Neural cell (in vitro differentiated cells): Measurements from ENCODE around the gene ERBB4. TPM values are rescaled to one million over a fixed set of nuclear protein-coding genes. Genes with fewer than 3 reads are reported as not detected.

ENCODE experiments used
- H2AFZ ChIP-seq: fragments of 200-600, 300-800 bp; sonication (generic), shearing (Covaris generic); 2 replicates; pipeline ENCODE4 v1.6.0; 2014; ENCODE audit warnings: low read depth, mild to moderate bottlenecking, antibody characterized with exemption, low read length, moderate library complexity
- H3F3A ChIP-seq: fragments of 200-600 bp; shearing (Covaris generic); 2 replicates; pipeline ENCODE4 v1.6.1; 2016; ENCODE audit warnings: mild to moderate bottlenecking, moderate library complexity, mixed read lengths, antibody characterized with exemption, low read length; ENCODE audit not compliant: insufficient read depth, poor library complexity, severe bottlenecking
- H3K27ac ChIP-seq: fragments of 200-600, 300-800 bp; sonication (generic), shearing (Covaris generic); 2 replicates; pipeline ENCODE4 v1.5.1; 2014; ENCODE audit warnings: mild to moderate bottlenecking, low read length, moderate library complexity
- H3K27me3 ChIP-seq: fragments of 300-800, 200-600 bp; sonication (generic), shearing (Covaris generic); 2 replicates; pipeline ENCODE4 v1.6.0; 2014; ENCODE audit warnings: mild to moderate bottlenecking, low read depth, low read length, moderate library complexity; ENCODE audit not compliant: insufficient read depth
- H3K36me3 ChIP-seq: fragments of 300-800, 200-600 bp; sonication (generic), shearing (Covaris generic); 2 replicates; pipeline ENCODE4 v1.5.1; 2014; ENCODE audit warnings: mild to moderate bottlenecking, antibody characterized with exemption, low read length, moderate library complexity; ENCODE audit not compliant: insufficient read depth
- H3K4me2 ChIP-seq: fragments of 300-800, 200-600 bp; sonication (generic), shearing (Covaris generic); 2 replicates; pipeline ENCODE4 v1.6.0; 2014; ENCODE audit warnings: mild to moderate bottlenecking, low read length
- H3K4me3 ChIP-seq: fragments of 300-800, 200-600 bp; sonication (generic), shearing (Covaris generic); 2 replicates; pipeline ENCODE4 v1.5.1; 2014; ENCODE audit warnings: mild to moderate bottlenecking, low read length, moderate library complexity
- H3K79me2 ChIP-seq: fragments of 200-600 bp; shearing (Covaris generic); replicated peaks from 2 replicates; pipeline ENCODE4 v1.6.0; 2014; ENCODE audit warnings: mild to moderate bottlenecking, low read length, moderate library complexity; ENCODE audit not compliant: insufficient read depth
- H3K9ac ChIP-seq: fragments of 300-800, 200-600 bp; sonication (generic), shearing (Covaris generic); 2 replicates; pipeline ENCODE4 v1.6.1; 2016; ENCODE audit warnings: mild to moderate bottlenecking, low read length, mixed read lengths
- H3K9me2 ChIP-seq: fragments of 200-600 bp; shearing (Covaris generic); 2 replicates; pipeline ENCODE4 v1.6.1; 2016; ENCODE audit warnings: mild to moderate bottlenecking, low read length, mixed read lengths; ENCODE audit not compliant: insufficient read depth
- H3K9me3 ChIP-seq: fragments of 200-600, 300-800 bp; sonication (generic), shearing (Covaris generic); 2 replicates; pipeline ENCODE4 v1.6.1; 2016; ENCODE audit warnings: mild to moderate bottlenecking, mixed run types, low read length, moderate library complexity, mixed read lengths
- H4K20me1 ChIP-seq: fragments of 200-600 bp; shearing (Covaris generic); 2 replicates; pipeline ENCODE4 v1.6.1; 2016; ENCODE audit warnings: mild to moderate bottlenecking, mixed run types; ENCODE audit not compliant: insufficient read depth
- CTCF ChIP-seq: fragments of 450-650 bp; IDR thresholded peaks from 2 replicates; pipeline ENCODE4 v1.5.1; 2014; ENCODE audit warnings: antibody characterized with exemption, mild to moderate bottlenecking, moderate library complexity; ENCODE audit not compliant: poor library complexity, severe bottlenecking
- EP300 ChIP-seq: fragments of 450-650 bp; conservative IDR thresholded peaks from 2 replicates; pipeline ENCODE4 v1.6.1; 2014; ENCODE audit warnings: antibody characterized with exemption, mild to moderate bottlenecking, moderate library complexity; ENCODE audit not compliant: poor library complexity, severe bottlenecking
- EZH2 ChIP-seq: fragments of 200-600, 300-800 bp; shearing (Covaris generic), sonication (generic); IDR thresholded peaks from 2 replicates; pipeline ENCODE4 v1.6.1; 2014; ENCODE audit warnings: antibody characterized with exemption, low read length, borderline replicate concordance, mild to moderate bottlenecking; ENCODE audit not compliant: insufficient read depth, poor library complexity, severe bottlenecking
- MXI1 ChIP-seq: fragments of 450-650 bp; conservative IDR thresholded peaks from 2 replicates; pipeline ENCODE4 v1.6.1; 2014; ENCODE audit warnings: antibody characterized with exemption, mild to moderate bottlenecking; ENCODE audit not compliant: poor library complexity, severe bottlenecking
- POLR2AphosphoS5 ChIP-seq: IDR thresholded peaks from 2 replicates; pipeline ENCODE4 v1.6.1; 2012
- RAD21 ChIP-seq: fragments of 450-650 bp; conservative IDR thresholded peaks from 2 replicates; pipeline ENCODE4 v1.6.1; 2014; ENCODE audit warnings: antibody characterized with exemption, mild to moderate bottlenecking, moderate library complexity
- REST ChIP-seq: IDR thresholded peaks from 2 replicates; pipeline ENCODE4 v1.6.1; 2012; ENCODE audit warnings: borderline replicate concordance
- SMC3 ChIP-seq: fragments of 450-650 bp; conservative IDR thresholded peaks from 2 replicates; pipeline ENCODE4 v1.6.1; 2014; ENCODE audit warnings: antibody characterized with exemption, mild to moderate bottlenecking, moderate library complexity; ENCODE audit not compliant: poor library complexity
- TAF1 ChIP-seq: IDR thresholded peaks from 2 replicates; pipeline ENCODE4 v1.6.1; 2012; ENCODE audit warnings: low read depth
- polyA plus RNA-seq: library from polyadenylated mRNA; depleted of rRNA; stranded (reverse); fragments of >200 nt; gene quantifications from 2 replicates; pipeline ENCODE4 v1.2.3, GENCODE V29; 2014

ERBB4 gene
- polyA plus RNA-seq, 1 donor from 2014 or later, result 0.69 TPM

GRCh38 chr2:211990335-211990734 lies 548.3 kb downstream of the ERBB4 start:
- no peaks in the 10 kb centered on the region for H3K79me2 ChIP-seq
- no peaks in the 10 kb centered on the region for H3K36me3 ChIP-seq
- H3K4me3 ChIP-seq, result no peak overlapping the region
- H3K27me3 ChIP-seq, result no peaks in the 10 kb centered on the region
- H3K9me3 ChIP-seq, result no peaks in the 10 kb centered on the region
- no peak overlapping the region for H3K4me2 ChIP-seq
- no peaks in the 10 kb centered on the region for H3F3A ChIP-seq
- no peaks in the 10 kb centered on the region for H3K9me2 ChIP-seq
- no peak overlapping the region for H3K9ac ChIP-seq
- no peak overlapping the region for H3K27ac ChIP-seq
- TF ChIP-seq POLR2AphosphoS5, result no peak
- no peak for TF ChIP-seq TAF1
- no peak for TF ChIP-seq CTCF
- TF ChIP-seq SMC3, result no peak
- TF ChIP-seq RAD21, result no peak
- no peak for TF ChIP-seq EP300
- TF ChIP-seq REST, result no peak
- TF ChIP-seq MXI1, result no peak
- TF ChIP-seq EZH2, result no peak
- no peaks in the 10 kb centered on the region for H4K20me1 ChIP-seq
- H2AFZ ChIP-seq, result no peak overlapping the region

- Histone ChIP-seq H3K9me3 (no peaks in the 10 kb centered on the region), H3K27me3 (no peaks in the 10 kb centered on the region), H3K27ac (no peak overlapping the region), H3F3A (no peaks in the 10 kb centered on the region), H2AFZ (no peak overlapping the region), H3K36me3 (no peaks in the 10 kb centered on the region), H3K9me2 (no peaks in the 10 kb centered on the region), H3K9ac (no peak overlapping the region), H3K4me3 (no peak overlapping the region), H4K20me1 (no peaks in the 10 kb centered on the region), H3K4me2 (no peak overlapping the region), H3K79me2 (no peaks in the 10 kb centered on the region)
- no peak for TF ChIP-seq RAD21
Measured at GRCh38 chr2:211986313-211986712, 552.3 kb downstream of the ERBB4 start.

- Histone ChIP-seq H3K36me3 (no peaks in the 10 kb centered on the region), H3K27ac (no peak overlapping the region), H2AFZ (no peak overlapping the region), H3K9ac (no peak overlapping the region), H3K79me2 (no peaks in the 10 kb centered on the region), H3F3A (no peaks in the 10 kb centered on the region), H3K9me2 (no peaks in the 10 kb centered on the region), H3K9me3 (no peaks in the 10 kb centered on the region), H3K4me2 (no peak overlapping the region), H3K27me3 (no peaks in the 10 kb centered on the region), H3K4me3 (no peak overlapping the region), H4K20me1 (no peaks in the 10 kb centered on the region)
- TF ChIP-seq SMC3 (no peak), EZH2 (no peak), EP300 (no peak), MXI1 (no peak), REST (no peak), RAD21 (no peak), TAF1 (no peak)
Measured at GRCh38 chr2:211985393-211985792, 553.2 kb downstream of the ERBB4 start.
